Measurements from ENCODE around the gene SIL1. TPM values are rescaled to one million over a fixed set of nuclear protein-coding genes. Genes with fewer than 3 reads are reported as not detected.

Gene SIL1
- polyA plus RNA-seq, 2 donors, result 27.2 to 31.7 TPM

- no peaks in the 10 kb centered on the region for H3K27me3 ChIP-seq (ENCODE audit: control insufficient read depth in 1 of 2, insufficient read depth in 2 of 2, low read length in 2 of 2)
- H3K9me3 ChIP-seq (ENCODE audit: control insufficient read depth in 2 of 2, insufficient read depth in 1 of 2, low read depth in 1 of 2, low read length in 1 of 2), result no peaks in the 10 kb centered on the region
- no peak overlapping the region for H3K27ac ChIP-seq (ENCODE audit: low read depth in 2 of 2, low read length in 1 of 2)
- peaks cover 0 to 2% of the 10 kb centered on the region in 2 donors for H3K4me1 ChIP-seq (ENCODE audit: control insufficient read depth in 2 of 2, insufficient read depth in 2 of 2, low read length in 1 of 2)
- 79 to 85% methylated on average over 3 of the region's 3 CpGs for WGBS, 2 donors
- no peak overlapping the region for H3K4me3 ChIP-seq (ENCODE audit: low read depth in 1 of 2, low read length in 2 of 2)
- peaks cover 0 to 8% of the 10 kb centered on the region in 2 donors for H3K36me3 ChIP-seq (ENCODE audit: control insufficient read depth in 2 of 2, insufficient read depth in 2 of 2, low read length in 1 of 2)
These were observed 255.3 kb downstream of the SIL1 start for GRCh38 chr5:138942861-138943260.

GRCh38 chr5:138942066-138942465 is 256.1 kb downstream of the SIL1 start:
- Histone ChIP-seq H3K4me1 (ENCODE audit: control insufficient read depth in 2 of 2, insufficient read depth in 2 of 2, low read length in 1 of 2) (peaks cover 0 to 7% of the 10 kb centered on the region in 2 donors), H3K36me3 (ENCODE audit: control insufficient read depth in 2 of 2, insufficient read depth in 2 of 2, low read length in 1 of 2) (peaks cover 0 to 9% of the 10 kb centered on the region in 2 donors), H3K9me3 (ENCODE audit: control insufficient read depth in 2 of 2, insufficient read depth in 1 of 2, low read depth in 1 of 2, low read length in 1 of 2) (no peaks in the 10 kb centered on the region), H3K27me3 (ENCODE audit: control insufficient read depth in 1 of 2, insufficient read depth in 2 of 2, low read length in 2 of 2) (no peaks in the 10 kb centered on the region), H3K27ac (ENCODE audit: low read depth in 2 of 2, low read length in 1 of 2) (no peak overlapping the region), H3K4me3 (ENCODE audit: low read depth in 1 of 2, low read length in 2 of 2) (no peak overlapping the region)
- WGBS, 2 donors, result 81 to 86% methylated on average over 2 of the region's 2 CpGs

GRCh38 chr5:138938526-138938925 is 259.6 kb downstream of the SIL1 start:
- Histone ChIP-seq H3K27ac (ENCODE audit: low read depth in 2 of 2, low read length in 1 of 2) (no peak overlapping the region), H3K36me3 (ENCODE audit: control insufficient read depth in 2 of 2, insufficient read depth in 2 of 2, low read length in 1 of 2) (peaks cover 7 to 21% of the 10 kb centered on the region in 2 donors), H3K27me3 (ENCODE audit: control insufficient read depth in 1 of 2, insufficient read depth in 2 of 2, low read length in 2 of 2) (no peaks in the 10 kb centered on the region), H3K4me1 (ENCODE audit: control insufficient read depth in 2 of 2, insufficient read depth in 2 of 2, low read length in 1 of 2) (peaks cover 0 to 7% of the 10 kb centered on the region in 2 donors), H3K4me3 (ENCODE audit: low read depth in 1 of 2, low read length in 2 of 2) (no peak overlapping the region), H3K9me3 (ENCODE audit: control insufficient read depth in 2 of 2, insufficient read depth in 1 of 2, low read depth in 1 of 2, low read length in 1 of 2) (peaks cover 0 to 2% of the 10 kb centered on the region in 2 donors)
- 50 to 62% methylated on average over 5 of the region's 5 CpGs for WGBS, 2 donors

- no peak overlapping the region for H3K27ac ChIP-seq (ENCODE audit: low read depth in 2 of 2, low read length in 1 of 2)
- no peaks in the 10 kb centered on the region for H3K27me3 ChIP-seq (ENCODE audit: control insufficient read depth in 1 of 2, insufficient read depth in 2 of 2, low read length in 2 of 2)
- H3K4me3 ChIP-seq (ENCODE audit: low read depth in 1 of 2, low read length in 2 of 2), result no peak overlapping the region
- WGBS, 2 donors, result 87% methylated on average over 25 of the region's 25 CpGs
- peaks cover 0 to 7% of the 10 kb centered on the region in 2 donors for H3K4me1 ChIP-seq (ENCODE audit: control insufficient read depth in 2 of 2, insufficient read depth in 2 of 2, low read length in 1 of 2)
- H3K36me3 ChIP-seq (ENCODE audit: control insufficient read depth in 2 of 2, insufficient read depth in 2 of 2, low read length in 1 of 2), result peaks cover 8 to 27% of the 10 kb centered on the region in 2 donors
- peaks cover 0 to 2% of the 10 kb centered on the region in 2 donors for H3K9me3 ChIP-seq (ENCODE audit: control insufficient read depth in 2 of 2, insufficient read depth in 1 of 2, low read depth in 1 of 2, low read length in 1 of 2)
These were observed 260.5 kb downstream of the SIL1 start for GRCh38 chr5:138937392-138938387.

GRCh38 chr5:138936968-138937345 is 261.2 kb downstream of the SIL1 start:
- no peaks in the 10 kb centered on the region for H3K27me3 ChIP-seq (ENCODE audit: control insufficient read depth in 1 of 2, insufficient read depth in 2 of 2, low read length in 2 of 2)
- H3K9me3 ChIP-seq (ENCODE audit: control insufficient read depth in 2 of 2, insufficient read depth in 1 of 2, low read depth in 1 of 2, low read length in 1 of 2), result peaks cover 0 to 2% of the 10 kb centered on the region in 2 donors
- no peak overlapping the region for H3K27ac ChIP-seq (ENCODE audit: low read depth in 2 of 2, low read length in 1 of 2)
- H3K4me1 ChIP-seq (ENCODE audit: control insufficient read depth in 2 of 2, insufficient read depth in 2 of 2, low read length in 1 of 2), result peaks cover 0 to 7% of the 10 kb centered on the region in 2 donors
- H3K4me3 ChIP-seq (ENCODE audit: low read depth in 1 of 2, low read length in 2 of 2), result no peak overlapping the region
- 51 to 85% methylated on average over 2 of the region's 2 CpGs for WGBS, 2 donors
- H3K36me3 ChIP-seq (ENCODE audit: control insufficient read depth in 2 of 2, insufficient read depth in 2 of 2, low read length in 1 of 2), result peaks cover 15 to 34% of the 10 kb centered on the region in 2 donors

DNA sequence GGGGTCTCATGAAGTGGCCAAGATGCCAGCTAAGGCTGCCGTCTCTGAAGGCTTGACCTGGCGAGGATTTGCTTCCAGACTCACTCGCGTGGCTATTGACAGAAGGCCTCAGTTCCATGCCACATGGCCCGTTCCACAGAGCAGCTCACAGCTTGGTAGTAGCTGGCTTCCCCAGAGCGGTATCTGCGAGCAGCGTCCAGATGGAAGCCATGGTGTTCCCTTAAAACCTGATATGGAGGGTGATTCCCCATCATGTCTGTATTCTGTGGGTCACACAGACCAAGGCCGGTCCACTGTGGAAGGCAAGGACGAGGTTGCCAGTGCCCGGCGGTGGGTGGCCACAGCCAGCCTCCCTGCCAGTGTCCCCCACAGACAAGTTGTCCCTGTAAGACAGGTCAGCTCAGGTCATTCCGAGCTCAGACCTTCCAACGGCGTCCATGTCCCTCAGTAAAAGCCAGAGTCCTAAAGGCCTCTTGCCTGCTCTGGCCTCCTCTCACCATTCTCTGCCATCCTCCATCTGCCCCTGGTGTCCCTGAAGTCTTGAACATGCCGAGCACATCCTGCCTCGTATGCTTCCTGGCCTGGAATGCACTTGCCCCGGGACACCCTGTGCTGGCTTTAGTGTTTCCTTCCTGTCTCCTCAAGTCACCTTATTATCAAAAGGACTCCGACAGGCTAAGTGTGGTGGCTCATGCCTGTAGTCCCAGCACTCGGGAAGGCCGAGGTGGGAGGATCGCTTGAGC is 261.8 kb downstream of the SIL1 start:
- Histone ChIP-seq H3K27me3 (ENCODE audit: control insufficient read depth in 1 of 2, insufficient read depth in 2 of 2, low read length in 2 of 2) (no peaks in the 10 kb centered on the region), H3K36me3 (ENCODE audit: control insufficient read depth in 2 of 2, insufficient read depth in 2 of 2, low read length in 1 of 2) (peaks cover 19 to 40% of the 10 kb centered on the region in 2 donors), H3K9me3 (ENCODE audit: control insufficient read depth in 2 of 2, insufficient read depth in 1 of 2, low read depth in 1 of 2, low read length in 1 of 2) (peaks cover 0 to 2% of the 10 kb centered on the region in 2 donors), H3K4me3 (ENCODE audit: low read depth in 1 of 2, low read length in 2 of 2) (no peak overlapping the region), H3K4me1 (ENCODE audit: control insufficient read depth in 2 of 2, insufficient read depth in 2 of 2, low read length in 1 of 2) (peaks cover 0 to 7% of the 10 kb centered on the region in 2 donors), H3K27ac (ENCODE audit: low read depth in 2 of 2, low read length in 1 of 2) (no peak overlapping the region)
- 87 to 89% methylated on average over 22 of the region's 22 CpGs for WGBS, 2 donors

- WGBS, 2 donors, result 85% methylated on average over 10 of the region's 10 CpGs
- Histone ChIP-seq H3K27ac (ENCODE audit: low read depth in 2 of 2, low read length in 1 of 2) (no peak overlapping the region), H3K4me1 (ENCODE audit: control insufficient read depth in 2 of 2, insufficient read depth in 2 of 2, low read length in 1 of 2) (peaks cover 0 to 7% of the 10 kb centered on the region in 2 donors), H3K36me3 (ENCODE audit: control insufficient read depth in 2 of 2, insufficient read depth in 2 of 2, low read length in 1 of 2) (peaks cover 26 to 47% of the 10 kb centered on the region in 2 donors), H3K9me3 (ENCODE audit: control insufficient read depth in 2 of 2, insufficient read depth in 1 of 2, low read depth in 1 of 2, low read length in 1 of 2) (peaks cover 0 to 2% of the 10 kb centered on the region in 2 donors), H3K27me3 (ENCODE audit: control insufficient read depth in 1 of 2, insufficient read depth in 2 of 2, low read length in 2 of 2) (no peaks in the 10 kb centered on the region), H3K4me3 (ENCODE audit: low read depth in 1 of 2, low read length in 2 of 2) (no peak overlapping the region)
These were observed 262.7 kb downstream of the SIL1 start for GRCh38 chr5:138935466-138935865.

DNA sequence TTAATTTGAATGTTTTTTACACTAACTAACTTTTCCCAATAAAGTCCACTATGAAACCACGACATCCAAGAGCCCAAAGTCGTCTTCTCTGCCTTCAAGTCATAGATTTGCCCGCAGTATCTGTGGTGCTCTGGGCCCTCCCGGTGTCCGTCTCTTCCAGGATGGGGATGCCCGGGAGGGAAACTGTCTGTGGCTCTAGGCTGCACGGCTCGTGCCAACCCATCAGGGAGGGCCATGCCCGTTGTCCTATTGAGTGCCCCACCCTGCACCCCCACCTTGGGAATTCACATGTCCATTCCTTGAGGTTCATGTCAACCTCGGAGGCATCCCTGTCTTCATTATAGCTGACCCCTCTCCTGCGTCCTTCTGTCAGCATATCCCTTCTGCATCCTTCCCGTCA is 263.2 kb downstream of the SIL1 start:
- WGBS, 2 donors, result 87 to 88% methylated on average over 12 of the region's 12 CpGs
- no peak overlapping the region for H3K4me3 ChIP-seq (ENCODE audit: low read depth in 1 of 2, low read length in 2 of 2)
- no peak overlapping the region for H3K27ac ChIP-seq (ENCODE audit: low read depth in 2 of 2, low read length in 1 of 2)
- peaks cover 0 to 7% of the 10 kb centered on the region in 2 donors for H3K4me1 ChIP-seq (ENCODE audit: control insufficient read depth in 2 of 2, insufficient read depth in 2 of 2, low read length in 1 of 2)
- H3K27me3 ChIP-seq (ENCODE audit: control insufficient read depth in 1 of 2, insufficient read depth in 2 of 2, low read length in 2 of 2), result no peaks in the 10 kb centered on the region
- H3K36me3 ChIP-seq (ENCODE audit: control insufficient read depth in 2 of 2, insufficient read depth in 2 of 2, low read length in 1 of 2), result peaks cover 26 to 50% of the 10 kb centered on the region in 2 donors
- H3K9me3 ChIP-seq (ENCODE audit: control insufficient read depth in 2 of 2, insufficient read depth in 1 of 2, low read depth in 1 of 2, low read length in 1 of 2), result peaks cover 0 to 2% of the 10 kb centered on the region in 2 donors

DNA sequence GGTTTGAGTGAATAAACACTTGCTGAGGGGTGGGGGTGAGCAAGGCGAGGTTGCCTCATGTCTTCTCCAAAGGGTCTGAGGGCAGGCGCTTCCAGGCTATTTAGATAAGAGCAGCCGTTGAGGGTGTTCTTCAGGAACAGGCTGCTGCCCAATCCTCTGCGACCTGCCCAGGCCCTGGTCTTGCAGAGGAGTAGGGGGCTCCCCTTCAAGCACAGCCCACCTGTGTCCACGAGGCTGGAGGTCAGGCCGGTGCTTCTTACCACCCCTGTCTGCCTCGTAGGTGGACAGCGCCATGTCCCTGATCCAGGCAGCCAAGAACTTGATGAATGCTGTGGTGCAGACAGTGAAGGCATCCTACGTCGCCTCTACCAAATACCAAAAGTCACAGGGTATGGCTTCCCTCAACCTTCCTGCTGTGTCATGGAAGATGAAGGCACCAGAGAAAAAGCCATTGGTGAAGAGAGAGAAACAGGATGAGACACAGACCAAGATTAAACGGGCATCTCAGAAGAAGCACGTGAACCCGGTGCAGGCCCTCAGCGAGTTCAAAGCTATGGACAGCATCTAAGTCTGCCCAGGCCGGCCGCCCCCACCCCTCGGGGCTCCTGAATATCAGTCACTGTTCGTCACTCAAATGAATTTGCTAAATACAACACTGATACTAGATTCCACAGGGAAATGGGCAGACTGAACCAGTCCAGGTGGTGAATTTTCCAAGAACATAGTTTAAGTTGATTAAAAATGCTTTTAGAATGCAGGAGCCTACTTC is 264.5 kb downstream of the SIL1 start:
- Histone ChIP-seq H3K27ac (ENCODE audit: low read depth in 2 of 2, low read length in 1 of 2) (no peak overlapping the region), H3K4me3 (ENCODE audit: low read depth in 1 of 2, low read length in 2 of 2) (no peak overlapping the region), H3K36me3 (ENCODE audit: control insufficient read depth in 2 of 2, insufficient read depth in 2 of 2, low read length in 1 of 2) (peaks cover 30 to 52% of the 10 kb centered on the region in 2 donors), H3K4me1 (ENCODE audit: control insufficient read depth in 2 of 2, insufficient read depth in 2 of 2, low read length in 1 of 2) (peaks cover 0 to 7% of the 10 kb centered on the region in 2 donors), H3K27me3 (ENCODE audit: control insufficient read depth in 1 of 2, insufficient read depth in 2 of 2, low read length in 2 of 2) (no peaks in the 10 kb centered on the region), H3K9me3 (ENCODE audit: control insufficient read depth in 2 of 2, insufficient read depth in 1 of 2, low read depth in 1 of 2, low read length in 1 of 2) (peaks cover 0 to 2% of the 10 kb centered on the region in 2 donors)
- WGBS, 2 donors, result 89 to 90% methylated on average over 18 of the region's 18 CpGs

All from esophagus (tissue), 2 donors.